CD1c-positive myeloid dendritic cell (primary cell): ENCODE measurements around the gene NAIF1.

Experiments
- DNase-seq: peaks from one replicate; pipeline ENCODE4 v3.0.0-alpha.2; 2016; ENCODE audit errors: extremely low spot score

The NAIF1 gene

GRCh38 chr9:128102861-128103588 is 35.9 kb upstream of the NAIF1 start:
- no peak for DNase-seq

- DNase-seq: no peak
Observed at GRCh38 chr9:128102196-128102595, 35.1 kb upstream of the NAIF1 start.

- DNase-seq: no peak
Observed at GRCh38 chr9:128101690-128102089, 34.6 kb upstream of the NAIF1 start.

- no peak for DNase-seq
Observed at GRCh38 chr9:128101231-128101661, 34.1 kb upstream of the NAIF1 start.

GRCh38 chr9:128100581-128100980 is 33.5 kb upstream of the NAIF1 start:
- no peak for DNase-seq

- peak; percentile 79 for DNase-seq
Observed at GRCh38 chr9:128099932-128100491, 32.9 kb upstream of the NAIF1 start.

GRCh38 chr9:128099231-128099931 is 32.3 kb upstream of the NAIF1 start:
- DNase-seq: no peak

GRCh38 chr9:128098297-128099230 is 31.4 kb upstream of the NAIF1 start:
- DNase-seq: peak; percentile 98

GRCh38 chr9:128097543-128098296 is 30.6 kb upstream of the NAIF1 start:
- peak; percentile 86 for DNase-seq

GRCh38 chr9:128096616-128097536 is 29.8 kb upstream of the NAIF1 start:
- peak; percentile 86 for DNase-seq

- DNase-seq: no peak
Observed at GRCh38 chr9:128094950-128095544, 27.9 kb upstream of the NAIF1 start.

GRCh38 chr9:128094166-128094949 is 27.2 kb upstream of the NAIF1 start:
- peak; percentile 97 for DNase-seq

GRCh38 chr9:128093011-128093410 is 25.9 kb upstream of the NAIF1 start:
- DNase-seq: peak; percentile 25

- DNase-seq: no peak
Observed at GRCh38 chr9:128092199-128092977, 25.3 kb upstream of the NAIF1 start.

- peak; percentile 14 for DNase-seq
Observed at GRCh38 chr9:128091571-128091970, 24.5 kb upstream of the NAIF1 start.

- DNase-seq: no peak
Observed at GRCh38 chr9:128091144-128091543, 24.0 kb upstream of the NAIF1 start.

- no peak for DNase-seq
Observed at GRCh38 chr9:128089299-128089698, 22.2 kb upstream of the NAIF1 start.
